Esophagus (tissue), 2 donors: ENCODE measurements around the gene ASPA. TPM values are rescaled to one million over a fixed set of nuclear protein-coding genes. Genes with fewer than 3 reads are reported as not detected.

Experiments
- H3K27ac ChIP-seq, 2 donors: one replicate each; pipeline ENCODE4 v1.5.1; 2013; ENCODE audit warnings: low read depth in 2 of 2, mild to moderate bottlenecking in 2 of 2, inconsistent platforms in 1 of 2, low read length in 1 of 2, moderate library complexity in 1 of 2
- H3K27me3 ChIP-seq, 2 donors: one replicate each; pipeline ENCODE4 v1.6.1; 2013; ENCODE audit warnings: low read length in 2 of 2, control low read depth in 1 of 2, mild to moderate bottlenecking in 1 of 2; ENCODE audit not compliant: insufficient read depth in 2 of 2, control insufficient read depth in 1 of 2
- H3K36me3 ChIP-seq, 2 donors: one replicate each; pipeline ENCODE4 v1.6.1; 2013; ENCODE audit warnings: low read length in 1 of 2; ENCODE audit not compliant: control insufficient read depth in 2 of 2, insufficient read depth in 2 of 2
- H3K4me1 ChIP-seq, 2 donors: one replicate each; pipeline ENCODE4 v1.6.1; 2013; ENCODE audit warnings: low read length in 1 of 2; ENCODE audit not compliant: control insufficient read depth in 2 of 2, insufficient read depth in 2 of 2
- H3K4me3 ChIP-seq, 2 donors: one replicate each; pipeline ENCODE4 v1.5.1; 2013; ENCODE audit warnings: low read length in 2 of 2, mild to moderate bottlenecking in 2 of 2, low read depth in 1 of 2, moderate library complexity in 1 of 2
- H3K9me3 ChIP-seq, 2 donors: one replicate each; pipeline ENCODE4 v1.6.1; 2013; ENCODE audit warnings: mild to moderate bottlenecking in 2 of 2, low read depth in 1 of 2, low read length in 1 of 2, moderate library complexity in 1 of 2; ENCODE audit not compliant: control insufficient read depth in 2 of 2, insufficient read depth in 1 of 2
- WGBS, 2 donors: extraction: QIAGEN DNeasy Blood & Tissue Kit; methylation state at CpG; one replicate each; pipeline ENCODE4 v1.1.7; 2013; 5-methylcytosine and 5-hydroxymethylcytosine counted together
- polyA plus RNA-seq, 2 donors: library from polyadenylated mRNA; stranded (reverse); fragments of 200-250 nt; gene quantifications; one replicate each; pipeline ENCODE4 v1.2.3, GENCODE V29; 2013
- donor health status: healthy with polysubstance abuse.
- donor health status: Bipolar disorder and iron deficiency.

The ASPA gene
- polyA plus RNA-seq, 2 donors = 0.38 to 0.61 TPM

DNA sequence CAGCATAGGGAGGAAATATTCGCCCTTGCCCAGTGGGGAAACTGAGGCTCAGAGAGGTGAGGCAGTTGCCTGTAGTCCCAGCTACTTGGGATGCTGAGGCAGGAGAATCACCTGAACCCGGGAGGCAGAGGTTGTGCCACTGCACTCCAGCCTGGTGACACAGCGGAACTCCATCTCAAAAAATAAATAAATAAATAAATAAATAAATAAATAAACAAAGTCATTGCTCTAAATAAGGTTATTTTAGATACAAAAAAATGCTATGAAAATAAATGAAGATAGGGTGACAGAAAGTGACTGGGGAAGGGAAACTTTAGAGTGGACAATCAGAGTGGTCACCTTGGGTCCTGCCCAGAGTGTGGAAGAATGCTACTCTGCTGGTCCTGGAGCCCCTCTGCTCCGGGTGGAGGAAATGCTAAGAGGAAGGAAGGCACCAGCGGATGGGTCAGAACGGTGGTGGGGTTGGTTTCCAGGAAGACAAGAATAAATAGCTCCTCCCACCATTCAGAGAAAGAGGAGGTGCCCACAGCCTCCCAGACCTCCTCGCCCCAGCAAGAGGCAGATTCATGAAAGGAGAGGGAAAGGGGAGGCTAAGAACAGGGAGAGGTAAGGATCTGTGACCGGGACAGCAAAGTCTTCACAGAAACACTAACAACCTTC lies 64.2 kb downstream of the ASPA start:
- no peak overlapping the region for H3K4me3 ChIP-seq
- H3K27me3 ChIP-seq = no peaks in the 10 kb centered on the region
- H3K9me3 ChIP-seq = no peaks in the 10 kb centered on the region
- WGBS, 2 donors = 72 to 81% methylated on average over 8 of the region's 8 CpGs
- no peak overlapping the region for H3K27ac ChIP-seq
- peaks cover 0 to 3% of the 10 kb centered on the region in 2 donors for H3K4me1 ChIP-seq
- no peaks in the 10 kb centered on the region for H3K36me3 ChIP-seq

DNA sequence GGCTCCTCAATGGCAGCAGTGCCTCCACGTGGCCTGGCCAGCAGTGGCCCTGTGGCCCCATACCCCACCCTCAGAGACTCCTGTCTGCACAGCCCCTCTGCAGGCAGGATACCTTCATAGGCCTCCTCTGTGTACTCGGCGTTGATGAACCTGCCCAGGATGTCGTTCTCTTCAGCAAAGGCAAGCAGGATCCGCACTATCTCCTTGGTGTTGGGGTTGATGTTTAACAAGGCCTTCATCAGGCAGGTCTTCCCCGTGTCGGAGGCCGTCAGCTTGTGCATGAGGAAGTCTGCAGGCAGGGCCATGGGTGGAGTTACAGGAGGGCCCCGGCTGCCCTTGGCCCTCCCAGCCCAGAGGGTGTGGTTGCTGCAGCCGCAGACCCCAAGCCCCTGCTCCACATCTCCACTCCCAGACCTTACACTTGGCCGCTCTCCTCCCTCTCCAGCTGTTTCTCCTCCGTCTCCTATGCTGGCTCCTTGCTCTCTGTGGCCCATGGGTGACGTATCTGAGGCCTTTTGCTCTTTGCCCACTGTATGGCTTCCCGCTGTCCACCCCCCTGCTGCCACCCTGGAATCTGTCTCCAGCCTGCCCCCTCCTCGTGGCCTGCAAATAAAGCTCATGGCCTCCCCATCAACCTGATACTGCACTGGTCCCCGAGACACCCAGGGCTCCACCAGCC lies 66.8 kb downstream of the ASPA start:
- Histone ChIP-seq H3K4me3 (no peak overlapping the region), H3K27ac (no peak overlapping the region), H3K4me1 (no peaks in the 10 kb centered on the region), H3K27me3 (no peaks in the 10 kb centered on the region), H3K9me3 (no peaks in the 10 kb centered on the region), H3K36me3 (no peaks in the 10 kb centered on the region)
- 74 to 76% methylated on average over 16 of the region's 16 CpGs for WGBS, 2 donors

DNA sequence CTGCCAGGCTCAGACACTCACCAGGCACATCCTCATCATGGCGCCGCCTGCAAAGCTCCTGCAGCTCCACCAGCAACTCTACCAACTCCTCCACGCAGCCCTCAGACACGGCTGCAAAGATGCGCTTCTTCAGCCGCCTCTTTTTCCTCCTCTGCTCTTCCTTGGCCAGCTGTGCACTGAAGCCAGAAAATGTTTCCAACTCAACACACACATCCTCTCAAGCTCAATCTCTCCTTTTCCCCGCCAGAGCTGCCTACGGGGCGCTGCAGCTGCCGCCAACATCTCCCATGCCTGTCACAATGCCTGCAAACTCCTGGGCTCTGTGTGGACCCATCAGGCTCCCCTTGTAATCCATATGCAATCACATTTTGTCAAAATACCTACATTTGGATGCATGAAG lies 67.7 kb downstream of the ASPA start:
- Histone ChIP-seq H3K36me3 (no peaks in the 10 kb centered on the region), H3K27me3 (no peaks in the 10 kb centered on the region), H3K4me3 (no peak overlapping the region), H3K4me1 (no peaks in the 10 kb centered on the region), H3K9me3 (no peaks in the 10 kb centered on the region), H3K27ac (no peak overlapping the region)
- 78 to 86% methylated on average over 10 of the region's 10 CpGs for WGBS, 2 donors

GRCh38 chr17:3544365-3544764 lies 68.6 kb downstream of the ASPA start:
- Histone ChIP-seq H3K4me1 (no peaks in the 10 kb centered on the region), H3K27ac (no peak overlapping the region), H3K27me3 (no peaks in the 10 kb centered on the region), H3K4me3 (no peak overlapping the region), H3K36me3 (no peaks in the 10 kb centered on the region), H3K9me3 (no peaks in the 10 kb centered on the region)
- 83 to 84% methylated on average over 5 of the region's 5 CpGs for WGBS, 2 donors

DNA sequence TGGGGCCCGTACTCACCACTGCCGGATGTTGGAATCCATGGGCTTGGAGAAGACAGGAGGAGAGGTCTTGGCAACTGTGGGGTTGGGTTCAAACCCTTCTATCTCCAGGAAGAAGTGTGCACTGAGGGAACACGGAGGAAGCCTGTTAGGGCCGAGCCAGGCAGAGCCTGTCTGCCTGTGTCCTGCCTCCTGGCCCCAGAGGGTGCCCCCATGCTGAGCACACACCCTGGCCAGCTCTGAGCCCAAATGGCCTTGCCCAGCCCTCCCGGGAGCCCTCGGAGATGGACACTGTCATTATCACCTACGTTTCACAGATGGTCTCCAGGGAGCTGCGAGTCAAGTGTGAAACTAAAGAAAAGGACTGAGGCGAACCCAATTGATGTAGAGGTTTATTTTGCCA lies 69.4 kb downstream of the ASPA start:
- no peaks in the 10 kb centered on the region for H3K27me3 ChIP-seq
- WGBS, 2 donors = 62 to 70% methylated on average over 8 to 9 of the region's 9 CpGs
- no peak overlapping the region for H3K27ac ChIP-seq
- H3K4me3 ChIP-seq = no peak overlapping the region
- no peaks in the 10 kb centered on the region for H3K36me3 ChIP-seq
- no peaks in the 10 kb centered on the region for H3K4me1 ChIP-seq
- no peaks in the 10 kb centered on the region for H3K9me3 ChIP-seq

DNA sequence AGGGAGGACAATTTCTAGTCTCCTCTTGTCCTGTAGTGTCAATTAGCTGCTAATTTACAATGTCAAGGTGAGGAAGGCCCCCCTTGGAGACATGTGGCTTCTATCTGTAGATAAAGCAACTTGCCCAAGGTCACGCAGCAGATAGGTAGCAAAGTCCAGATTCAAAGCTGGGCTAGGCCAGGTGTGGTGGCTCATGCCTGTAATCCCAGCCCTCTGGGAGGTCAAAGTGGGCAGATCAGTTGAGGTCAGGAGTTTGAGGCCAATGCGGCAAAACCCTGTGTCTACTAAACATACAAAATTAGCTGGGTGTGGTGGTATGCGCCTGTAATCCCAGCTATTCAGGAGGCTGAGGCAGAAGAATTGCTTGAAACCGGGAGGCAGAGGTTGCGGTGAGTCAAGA lies 70.7 kb downstream of the ASPA start:
- 93 to 96% methylated on average over 1 to 5 of the region's 5 CpGs for WGBS, 2 donors
- no peak overlapping the region for H3K4me3 ChIP-seq
- no peaks in the 10 kb centered on the region for H3K27me3 ChIP-seq
- no peaks in the 10 kb centered on the region for H3K9me3 ChIP-seq
- H3K27ac ChIP-seq = no peak overlapping the region
- H3K4me1 ChIP-seq = no peaks in the 10 kb centered on the region
- no peaks in the 10 kb centered on the region for H3K36me3 ChIP-seq

GRCh38 chr17:3546997-3547396 lies 71.2 kb downstream of the ASPA start:
- H3K4me1 ChIP-seq = no peaks in the 10 kb centered on the region
- H3K4me3 ChIP-seq = no peak overlapping the region
- H3K36me3 ChIP-seq = no peaks in the 10 kb centered on the region
- H3K9me3 ChIP-seq = no peaks in the 10 kb centered on the region
- WGBS, 2 donors = 92 to 94% methylated on average over 8 of the region's 8 CpGs
- H3K27me3 ChIP-seq = no peaks in the 10 kb centered on the region
- H3K27ac ChIP-seq = no peak overlapping the region

DNA sequence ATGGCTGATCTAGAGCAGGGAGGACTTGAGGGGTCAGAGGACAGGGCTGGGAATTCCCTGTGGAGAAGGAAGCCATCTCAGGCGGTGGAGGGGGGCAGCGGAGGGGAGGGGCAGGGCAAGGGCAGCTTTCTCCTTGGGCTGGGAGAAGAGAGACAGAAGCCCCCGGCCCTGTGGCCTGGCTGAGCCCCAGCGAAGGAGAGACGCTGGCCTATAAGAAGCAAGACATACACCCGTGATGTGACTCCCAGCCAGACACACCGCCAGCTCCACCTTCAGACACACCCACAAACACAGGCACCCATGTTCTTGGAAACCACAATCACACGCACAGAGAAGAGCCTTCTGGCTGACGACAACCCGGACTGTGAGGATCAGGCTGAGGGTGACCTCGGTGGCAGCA lies 71.8 kb downstream of the ASPA start:
- H3K27ac ChIP-seq = no peak overlapping the region
- H3K9me3 ChIP-seq = no peaks in the 10 kb centered on the region
- no peak overlapping the region for H3K4me3 ChIP-seq
- no peaks in the 10 kb centered on the region for H3K27me3 ChIP-seq
- no peaks in the 10 kb centered on the region for H3K36me3 ChIP-seq
- no peaks in the 10 kb centered on the region for H3K4me1 ChIP-seq
- WGBS, 2 donors = 76 to 77% methylated on average over 11 of the region's 11 CpGs

DNA sequence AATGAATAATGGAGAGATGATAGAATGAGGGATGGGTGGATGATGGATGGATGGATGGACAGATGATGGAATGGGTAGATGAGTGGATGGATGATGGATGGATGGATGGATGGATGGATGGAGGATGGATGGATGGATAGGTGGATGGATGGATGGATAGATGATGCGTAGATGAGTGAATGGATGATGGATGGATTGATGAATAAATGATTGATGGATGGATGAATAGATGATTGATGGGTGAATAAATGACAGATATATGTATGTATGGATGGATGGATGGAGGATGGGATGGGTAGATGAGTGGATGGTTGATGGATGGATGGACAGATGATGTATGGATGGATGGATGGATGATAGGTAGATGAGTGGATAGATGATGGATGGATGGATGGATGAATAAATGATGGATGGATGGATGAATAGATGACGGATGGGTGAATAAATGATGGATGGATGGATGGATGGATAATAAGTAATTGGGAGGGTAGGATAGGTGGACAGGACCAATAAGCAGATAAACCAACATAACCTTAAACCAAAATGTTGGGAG lies 73.9 kb downstream of the ASPA start:
- Histone ChIP-seq H3K9me3 (no peaks in the 10 kb centered on the region), H3K36me3 (no peaks in the 10 kb centered on the region), H3K4me3 (no peak overlapping the region), H3K27me3 (no peaks in the 10 kb centered on the region), H3K27ac (no peak overlapping the region), H3K4me1 (no peaks in the 10 kb centered on the region)
- 98 to 99% methylated on average over 2 of the region's 2 CpGs for WGBS, 2 donors

DNA sequence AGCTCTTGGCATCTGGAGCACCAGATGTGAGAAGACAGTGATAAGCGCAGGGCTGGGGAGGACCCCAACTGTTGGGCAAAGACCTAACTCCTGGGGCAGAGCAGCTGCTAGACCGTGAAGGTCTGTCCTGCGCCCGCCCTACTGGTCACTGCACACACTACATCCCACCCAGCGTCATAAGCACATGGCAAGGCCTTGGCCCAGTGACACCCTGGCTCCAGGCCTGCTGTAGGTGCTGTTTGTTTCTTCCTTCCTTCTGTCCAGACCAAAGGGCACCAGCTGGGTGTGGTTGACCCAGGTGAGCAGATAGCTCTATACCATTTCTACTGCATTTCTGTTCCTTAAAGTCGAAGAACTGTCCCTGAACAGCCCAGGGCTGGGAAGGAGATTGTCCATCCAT lies 75.4 kb downstream of the ASPA start:
- H3K36me3 ChIP-seq = no peaks in the 10 kb centered on the region
- no peak overlapping the region for H3K27ac ChIP-seq
- 85 to 88% methylated on average over 6 of the region's 6 CpGs for WGBS, 2 donors

More for the DNA sequence above, 75.4 kb downstream of the ASPA start:
- Histone ChIP-seq H3K9me3 (no peaks in the 10 kb centered on the region), H3K4me1 (no peaks in the 10 kb centered on the region), H3K4me3 (no peak overlapping the region), H3K27me3 (no peaks in the 10 kb centered on the region)
